Limb (tissue), 2 donors: ENCODE data around the gene ZNF248.
"Not testable (repeated sequence)": the region's sequence is repeated elsewhere in the genome, so short reads cannot be mapped to it uniquely, and the experiment has no call there.

ENCODE experiments used
- DNase-seq, 2 donors: peaks; one replicate each; pipeline ENCODE4 v3.0.0-alpha.2; 2016; ENCODE audit errors: extremely low spot score in 2 of 2

ZNF248 gene

DNA sequence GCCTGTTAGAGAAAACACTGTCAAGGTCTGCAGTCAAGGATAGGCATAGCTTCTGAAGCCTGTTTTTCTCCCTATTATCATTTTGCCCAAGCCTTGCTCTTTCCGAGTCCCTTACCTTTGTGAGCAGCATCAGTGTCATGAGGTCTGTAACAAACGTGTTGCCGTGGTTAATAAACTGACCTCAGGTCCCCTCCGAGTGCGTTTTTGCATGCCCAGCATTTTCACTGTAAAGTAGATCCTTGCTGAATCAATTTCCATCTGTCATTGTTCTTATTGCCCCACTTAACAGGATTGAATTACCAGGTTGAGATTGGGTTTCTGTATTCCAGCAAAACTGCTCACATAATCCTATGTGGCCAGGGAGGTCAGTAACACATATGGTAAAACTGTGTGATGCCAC is 110.3 kb downstream of the ZNF248 start:
- DNase-seq: no peak

DNA sequence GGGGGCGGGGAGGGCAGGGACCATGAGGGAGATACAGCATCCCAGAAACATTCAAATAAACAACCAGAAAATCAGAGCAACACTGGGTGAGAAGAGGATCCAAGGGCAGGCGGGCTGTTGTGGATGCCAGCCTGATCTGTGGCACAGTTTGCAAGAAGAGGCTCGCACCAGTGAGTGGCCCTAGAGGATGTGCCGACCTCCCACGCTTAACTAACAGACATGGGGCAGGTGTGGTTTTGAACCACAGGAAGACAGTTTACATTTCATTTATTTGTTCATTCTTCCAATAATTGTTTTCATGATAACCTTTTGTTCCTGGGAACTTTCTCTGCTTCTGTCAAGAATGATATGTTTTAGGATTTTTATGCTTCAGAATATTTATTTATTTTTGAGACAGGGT is 115.6 kb downstream of the ZNF248 start:
- DNase-seq: no peak

DNA sequence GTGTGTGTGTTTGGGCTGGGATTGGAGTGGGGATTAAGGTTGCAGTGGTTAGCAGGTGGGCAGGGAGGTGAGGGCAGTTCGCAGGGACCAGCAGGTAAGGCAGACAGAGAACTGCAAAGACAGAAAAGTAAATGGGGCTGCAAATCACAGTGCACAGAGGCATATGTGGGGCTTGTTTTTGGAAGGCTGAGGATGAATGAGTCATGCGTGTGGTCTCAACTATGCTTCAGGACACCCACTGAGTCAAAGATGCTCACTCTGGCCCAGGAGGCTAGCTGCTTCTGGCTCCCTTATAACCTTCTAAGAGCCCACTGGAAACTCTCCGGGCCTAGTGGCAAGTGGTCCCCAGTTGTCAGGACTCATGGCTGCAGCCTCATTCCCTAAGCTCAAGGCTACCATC is 118.2 kb downstream of the ZNF248 start:
- no peak for DNase-seq

GRCh38 chr10:37738241-37738640 is 119.2 kb downstream of the ZNF248 start:
- not testable (repeated sequence) for DNase-seq

GRCh38 chr10:37737336-37737735 is 120.1 kb downstream of the ZNF248 start:
- no peak for DNase-seq

DNA sequence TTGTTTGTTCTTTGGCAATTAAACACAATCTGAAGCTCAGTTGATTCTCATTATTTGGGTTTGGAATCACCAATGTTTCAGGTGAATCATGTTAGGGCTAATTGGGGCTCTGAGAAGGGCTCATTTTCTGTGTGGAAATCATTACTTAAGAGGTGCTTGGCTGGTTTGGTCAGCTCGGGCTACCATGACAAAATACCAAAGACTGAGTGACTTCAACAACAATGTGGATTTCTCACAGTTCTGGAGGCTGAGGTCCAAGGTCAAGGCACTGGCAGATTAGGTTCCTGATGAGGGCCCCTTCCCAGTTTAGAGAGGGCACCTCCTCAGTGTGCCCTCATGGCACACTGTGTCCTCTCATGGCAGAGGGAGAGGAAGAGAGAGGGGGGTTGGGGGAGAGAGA is 121.3 kb downstream of the ZNF248 start:
- no peak for DNase-seq

DNA sequence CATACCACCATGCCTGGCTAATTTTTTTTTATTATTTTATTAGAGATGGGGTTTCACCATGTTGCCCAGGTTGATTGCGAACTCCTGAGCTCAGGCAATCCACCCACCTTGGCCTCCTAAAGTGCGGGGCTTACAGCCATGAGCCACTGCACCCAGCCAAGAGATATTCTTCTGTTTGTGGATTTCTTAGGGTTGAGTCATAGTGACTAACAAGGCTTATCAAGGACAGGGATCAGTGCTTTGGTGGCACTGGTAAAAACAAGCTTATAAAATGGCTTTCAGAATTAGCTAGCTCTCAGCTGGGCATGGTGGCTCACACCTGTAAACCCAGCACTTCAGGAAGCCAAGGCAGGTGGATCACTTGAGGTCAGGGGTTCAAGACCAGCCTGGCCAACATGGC is 122.4 kb downstream of the ZNF248 start:
- DNase-seq: no peak
